Glutamatergic neuron (in vitro differentiated cells): ENCODE results near the gene SH3BGRL2. TPM values are rescaled to one million over a fixed set of nuclear protein-coding genes. Genes with fewer than 3 reads are reported as not detected.

ENCODE experiments used
- DNase-seq: peaks from one replicate; pipeline ENCODE4 v3.0.0; 2022
- H3K27ac Mint-ChIP-seq: one replicate; pipeline ENCODE4 v1.8.0; 2020; ENCODE audit warnings: mild to moderate bottlenecking, mixed read lengths, inconsistent platforms; ENCODE audit not compliant: unreplicated experiment
- H3K27me3 Mint-ChIP-seq: one replicate; pipeline ENCODE4 v1.8.0; 2020; ENCODE audit warnings: mild to moderate bottlenecking, moderate library complexity, mixed read lengths, inconsistent platforms; ENCODE audit not compliant: unreplicated experiment
- H3K36me3 Mint-ChIP-seq: one replicate; pipeline ENCODE4 v1.8.0; 2020; ENCODE audit warnings: mild to moderate bottlenecking, mixed read lengths, inconsistent platforms; ENCODE audit not compliant: unreplicated experiment
- H3K4me1 Mint-ChIP-seq: one replicate; pipeline ENCODE4 v1.8.0; 2020; ENCODE audit warnings: mild to moderate bottlenecking, low read depth, mixed read lengths, inconsistent platforms; ENCODE audit not compliant: unreplicated experiment
- H3K4me3 Mint-ChIP-seq: one replicate; pipeline ENCODE4 v1.8.0; 2020; ENCODE audit warnings: mild to moderate bottlenecking, mixed read lengths, inconsistent platforms; ENCODE audit not compliant: unreplicated experiment
- H3K9me3 Mint-ChIP-seq: one replicate; pipeline ENCODE4 v1.8.0; 2020; ENCODE audit warnings: mild to moderate bottlenecking, moderate library complexity, mixed read lengths, inconsistent platforms; ENCODE audit not compliant: unreplicated experiment
- total RNA-seq: library from RNA; stranded (reverse); fragmentation: NEBNext Ultra II Directional; extraction: Animal tissue kit (Norgen Biotek cat#: 25700); gene quantifications from one replicate; pipeline ENCODE4 v1.2.1, GENCODE V29; 2021; ENCODE audit not compliant: unreplicated experiment
- TF ChIP-seq, protein P1 (sequence below): fragments of 200-600 bp; sonication (generic); IDR thresholded peaks from one replicate; pipeline ENCODE4 v1.5.0; 2021; ENCODE audit not compliant: partially characterized antibody, unreplicated experiment

Gene SH3BGRL2
- total RNA-seq, 1 donor from 2014 or later, result 47.2 TPM

DNA sequence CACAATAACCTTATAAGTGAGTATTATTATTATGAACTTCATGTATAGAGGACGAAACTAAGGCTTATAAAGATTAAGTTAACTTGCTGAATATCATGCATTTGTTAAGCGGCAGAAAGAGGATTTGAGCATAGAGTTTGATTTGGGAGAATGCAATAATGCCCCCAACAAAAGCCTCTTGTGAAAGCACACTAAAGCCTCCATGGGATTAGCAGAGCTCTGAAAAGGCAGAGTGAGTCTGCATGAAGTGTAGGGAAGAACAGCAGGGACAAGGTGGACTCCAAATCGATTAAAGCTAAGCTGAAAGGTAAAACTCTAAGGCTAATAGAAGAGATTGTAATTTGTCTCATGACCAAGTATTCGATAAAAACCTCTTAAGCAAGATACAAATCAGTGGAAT, 100.3 kb downstream of the SH3BGRL2 start:
- H3K4me3 Mint-ChIP-seq, result no peak overlapping the region
- H3K27ac Mint-ChIP-seq, result no peak overlapping the region
- H3K4me1 Mint-ChIP-seq, result no peaks in the 10 kb centered on the region
- no peaks in the 10 kb centered on the region for H3K9me3 Mint-ChIP-seq
- H3K27me3 Mint-ChIP-seq, result no peaks in the 10 kb centered on the region
- DNase-seq, result no peak
- no peaks in the 10 kb centered on the region for H3K36me3 Mint-ChIP-seq
- TF ChIP-seq, protein P1, sequence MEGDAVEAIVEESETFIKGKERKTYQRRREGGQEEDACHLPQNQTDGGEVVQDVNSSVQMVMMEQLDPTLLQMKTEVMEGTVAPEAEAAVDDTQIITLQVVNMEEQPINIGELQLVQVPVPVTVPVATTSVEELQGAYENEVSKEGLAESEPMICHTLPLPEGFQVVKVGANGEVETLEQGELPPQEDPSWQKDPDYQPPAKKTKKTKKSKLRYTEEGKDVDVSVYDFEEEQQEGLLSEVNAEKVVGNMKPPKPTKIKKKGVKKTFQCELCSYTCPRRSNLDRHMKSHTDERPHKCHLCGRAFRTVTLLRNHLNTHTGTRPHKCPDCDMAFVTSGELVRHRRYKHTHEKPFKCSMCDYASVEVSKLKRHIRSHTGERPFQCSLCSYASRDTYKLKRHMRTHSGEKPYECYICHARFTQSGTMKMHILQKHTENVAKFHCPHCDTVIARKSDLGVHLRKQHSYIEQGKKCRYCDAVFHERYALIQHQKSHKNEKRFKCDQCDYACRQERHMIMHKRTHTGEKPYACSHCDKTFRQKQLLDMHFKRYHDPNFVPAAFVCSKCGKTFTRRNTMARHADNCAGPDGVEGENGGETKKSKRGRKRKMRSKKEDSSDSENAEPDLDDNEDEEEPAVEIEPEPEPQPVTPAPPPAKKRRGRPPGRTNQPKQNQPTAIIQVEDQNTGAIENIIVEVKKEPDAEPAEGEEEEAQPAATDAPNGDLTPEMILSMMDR, result no peak

DNA sequence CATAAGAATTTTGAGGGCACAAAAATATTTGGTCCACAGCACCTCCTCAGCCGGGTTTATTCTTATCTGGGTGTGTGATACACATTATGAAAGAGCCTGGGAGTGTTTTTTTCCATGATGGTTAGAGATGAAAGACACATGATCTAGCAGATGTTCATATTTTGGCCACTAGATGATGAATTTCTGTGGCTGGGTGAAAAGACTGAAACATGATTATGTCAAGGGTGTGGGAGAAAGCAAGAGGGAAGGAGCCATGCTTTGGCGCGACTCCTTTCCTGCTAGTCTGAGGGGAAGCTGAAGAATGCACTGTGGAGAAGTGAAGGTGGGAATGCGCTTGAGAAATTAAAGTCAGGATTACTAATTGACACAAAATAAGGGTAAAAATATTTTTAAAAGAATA, 102.3 kb downstream of the SH3BGRL2 start:
- DNase-seq, result no peak
- no peaks in the 10 kb centered on the region for H3K27me3 Mint-ChIP-seq
- no peak overlapping the region for H3K27ac Mint-ChIP-seq
- no peaks in the 10 kb centered on the region for H3K36me3 Mint-ChIP-seq
- peaks cover 2% of the 10 kb centered on the region for H3K4me1 Mint-ChIP-seq
- H3K4me3 Mint-ChIP-seq, result no peak overlapping the region
- peaks cover 2% of the 10 kb centered on the region for H3K9me3 Mint-ChIP-seq
- TF ChIP-seq, protein P1, result no peak

DNA sequence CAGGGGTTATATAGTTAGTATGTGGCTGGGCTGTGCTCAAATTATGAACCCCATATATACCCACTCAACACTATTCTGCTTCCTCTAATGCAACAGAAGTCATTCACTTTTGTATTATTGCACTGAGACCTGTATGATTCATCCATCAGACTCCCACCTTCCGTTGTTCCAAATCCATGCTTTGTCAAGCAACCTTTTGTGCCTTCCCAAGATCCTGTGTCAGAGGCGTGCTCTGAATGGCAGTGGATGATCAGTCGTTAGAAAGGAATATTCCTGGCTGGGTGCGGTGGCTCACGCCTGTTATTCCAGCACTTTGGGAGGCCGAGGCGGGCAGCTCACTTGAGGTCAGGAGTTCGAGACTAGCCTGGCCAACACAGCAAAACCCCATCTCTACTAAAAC, 103.2 kb downstream of the SH3BGRL2 start:
- Mint-ChIP-seq H3K4me3 (no peak overlapping the region), H3K36me3 (no peaks in the 10 kb centered on the region), H3K27me3 (no peaks in the 10 kb centered on the region), H3K4me1 (peaks cover 2% of the 10 kb centered on the region), H3K27ac (no peak overlapping the region), H3K9me3 (peaks cover 2% of the 10 kb centered on the region)
- TF ChIP-seq, protein P1, result no peak
- DNase-seq, result no peak

DNA sequence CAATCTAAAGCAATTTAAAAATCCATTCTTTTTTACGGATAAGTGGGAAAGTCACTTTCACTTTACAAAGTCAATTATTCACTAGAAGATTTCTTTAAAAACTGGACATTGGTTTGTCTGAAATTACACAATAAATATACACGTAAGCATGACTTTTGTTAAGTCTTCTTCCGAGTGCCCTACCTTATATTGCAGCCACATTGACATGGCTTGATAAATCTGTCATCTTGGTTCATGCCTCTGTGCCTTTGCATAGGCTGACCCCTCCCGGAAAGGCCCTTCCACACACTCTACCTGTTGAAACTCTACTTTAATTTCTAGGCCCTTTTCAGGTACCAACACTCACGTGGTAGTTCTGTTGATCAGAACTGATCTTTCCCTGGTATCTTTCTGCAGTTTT, 104.1 kb downstream of the SH3BGRL2 start:
- DNase-seq, result no peak
- Mint-ChIP-seq H3K27me3 (no peaks in the 10 kb centered on the region), H3K4me1 (peaks cover 2% of the 10 kb centered on the region), H3K27ac (no peak overlapping the region), H3K36me3 (no peaks in the 10 kb centered on the region), H3K9me3 (peaks cover 2% of the 10 kb centered on the region), H3K4me3 (no peak overlapping the region)
- TF ChIP-seq, protein P1, result no peak

DNA sequence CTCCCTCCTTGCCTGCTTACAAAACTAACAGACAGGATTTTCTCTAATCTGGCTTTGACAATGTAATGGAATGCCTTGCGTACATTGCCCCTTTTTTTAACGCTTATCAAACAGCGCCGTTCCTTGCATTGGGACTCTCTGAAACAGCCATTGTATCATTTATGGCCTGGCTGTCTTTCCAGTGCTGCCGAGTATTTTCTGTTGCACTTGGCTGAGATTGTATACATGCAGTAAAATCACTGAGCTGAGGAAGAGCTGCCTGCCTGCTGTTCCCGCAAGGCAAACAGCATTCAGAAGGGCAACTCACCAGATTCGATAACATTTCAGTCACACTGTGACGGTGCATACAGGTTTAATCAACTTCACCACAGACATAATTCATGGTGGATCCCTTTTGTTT, 106.0 kb downstream of the SH3BGRL2 start:
- no peak for DNase-seq
- H3K27me3 Mint-ChIP-seq, result no peaks in the 10 kb centered on the region
- peaks cover 2% of the 10 kb centered on the region for H3K4me1 Mint-ChIP-seq
- H3K27ac Mint-ChIP-seq, result peak overlapping the region; percentile 62
- TF ChIP-seq, protein P1, result no peak
- H3K36me3 Mint-ChIP-seq, result no peaks in the 10 kb centered on the region
- H3K9me3 Mint-ChIP-seq, result peaks cover 2% of the 10 kb centered on the region
- no peak overlapping the region for H3K4me3 Mint-ChIP-seq
